Stimulated activated CD4-positive, alpha-beta T cell treated with anti-CD3 and anti-CD28 coated beads, Interleukin-2, amount 100 ng/mL, for 48 hours (primary cell): ENCODE measurements around the gene GALC.
"Not testable (repeated sequence)": the region's sequence is repeated elsewhere in the genome, so short reads cannot be mapped to it uniquely, and the experiment has no call there.

Experiments used
- DNase-seq, 2 donors: peaks; one replicate each; pipeline ENCODE4 v3.0.0-alpha.2; 2020

Gene GALC

GRCh38 chr14:87992718-87993628, at the start of gene GALC:
Gene GALC, minus strand, starts transcription at chr14:87993182. Its CDS starts 18 bp downstream, at chr14:87993164.
- peak; percentile 90 to 92 for DNase-seq

DNA sequence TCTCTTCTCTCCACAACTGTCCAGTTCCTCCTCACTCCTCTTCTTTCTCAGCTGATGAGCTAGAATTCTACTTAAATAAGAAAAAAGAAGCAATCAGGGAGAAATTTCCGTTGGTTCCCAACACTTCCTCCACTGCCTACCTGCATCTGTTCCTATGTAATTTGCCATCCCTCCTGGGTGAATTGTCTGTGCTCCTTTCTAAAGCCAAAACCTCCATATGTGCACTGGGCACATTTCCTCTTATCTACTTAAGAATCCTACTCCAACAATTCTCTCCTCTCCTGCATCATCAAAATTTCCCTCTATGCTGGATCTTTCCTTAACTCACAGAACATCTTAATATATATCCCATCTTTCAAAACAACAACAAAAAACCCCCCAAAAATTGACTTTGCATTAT, 47.2 kb upstream of the GALC start:
- DNase-seq = no peak

DNA sequence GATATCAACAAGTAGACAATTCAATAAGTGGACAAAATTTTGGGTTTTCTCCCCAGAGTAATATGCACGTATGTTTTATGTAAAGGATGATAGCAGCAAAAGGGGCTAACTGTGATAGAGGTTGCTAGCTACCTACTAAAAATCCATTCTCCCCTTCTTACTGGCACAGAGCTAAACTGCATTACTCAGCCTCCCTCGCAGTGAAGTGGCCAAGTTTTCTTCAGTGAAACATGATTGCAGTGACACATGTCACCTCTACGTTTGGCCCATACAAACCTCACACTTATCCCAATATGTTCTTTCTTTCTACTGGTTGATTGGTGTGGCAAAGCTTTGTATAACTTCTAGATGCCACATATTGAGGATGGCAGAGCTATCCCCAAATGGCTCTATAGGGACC, 46.2 kb upstream of the GALC start:
- no peak for DNase-seq

GRCh38 chr14:88037325-88037724, 44.3 kb upstream of the GALC start:
- DNase-seq = no peak

GRCh38 chr14:88036422-88036821, 43.4 kb upstream of the GALC start:
- DNase-seq = no peak

GRCh38 chr14:88034076-88034475, 41.1 kb upstream of the GALC start:
- DNase-seq = no peak

- DNase-seq = no peak
Measured at GRCh38 chr14:88032373-88032772, 39.4 kb upstream of the GALC start.

- DNase-seq = no peak
Measured at GRCh38 chr14:88030892-88031291, 37.9 kb upstream of the GALC start.

DNA sequence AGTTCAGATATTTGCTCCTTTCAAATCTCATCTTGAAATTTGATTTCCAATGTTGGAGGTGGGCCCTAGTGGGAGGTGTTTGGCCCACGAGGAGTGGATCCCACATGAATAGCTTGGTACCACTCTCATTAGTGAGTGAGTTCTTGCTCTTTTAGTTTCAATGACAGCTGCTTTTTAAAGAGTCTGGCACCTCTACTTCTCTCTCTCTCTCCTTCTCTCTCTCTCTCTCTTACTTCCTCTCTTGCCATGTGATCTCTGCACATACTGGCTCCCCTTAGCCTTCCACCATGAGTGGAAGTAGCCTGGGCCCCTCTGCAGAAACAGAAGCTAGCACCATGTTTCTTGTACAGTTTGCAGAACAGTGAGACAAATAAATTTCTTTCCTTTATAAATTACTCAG, 37.1 kb upstream of the GALC start:
- no peak for DNase-seq

DNA sequence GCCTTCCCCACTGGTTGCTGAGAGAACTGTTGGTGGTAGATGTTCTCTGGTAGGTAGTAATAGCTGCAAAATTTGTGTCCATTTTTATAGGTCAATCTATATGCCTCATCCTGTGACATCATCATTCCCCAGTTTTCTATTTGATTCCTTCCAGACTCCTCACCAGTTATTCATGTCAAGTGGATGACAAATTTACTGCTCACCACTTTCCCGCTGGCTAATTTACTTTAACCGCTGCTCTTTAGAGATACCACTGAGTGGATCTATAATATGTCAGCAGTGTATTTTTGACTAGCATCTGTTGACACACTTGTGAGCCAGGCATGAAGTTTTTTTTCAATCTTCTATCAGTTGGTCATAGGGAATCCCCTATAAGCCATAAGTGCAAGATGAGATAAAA, 36.5 kb upstream of the GALC start:
- DNase-seq = no peak

DNA sequence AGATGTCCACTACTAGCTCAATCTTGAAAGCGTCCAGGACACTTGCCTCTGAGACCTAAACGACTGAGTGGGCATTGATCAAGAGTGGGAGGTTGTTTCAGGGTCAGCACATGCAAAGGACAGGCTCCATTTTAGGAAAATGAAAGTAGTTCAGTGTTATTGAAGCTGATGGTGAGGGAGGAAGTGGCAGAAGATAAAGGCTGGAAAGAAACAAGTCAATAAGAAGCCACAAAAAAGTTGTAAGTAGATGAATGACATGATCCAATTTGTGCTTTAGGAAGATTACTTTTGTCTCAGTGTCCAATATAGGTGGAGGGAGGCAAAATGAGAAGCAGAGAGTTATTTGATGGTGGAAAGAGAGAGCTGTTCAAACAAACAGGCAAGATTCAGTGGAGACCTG, 33.9 kb upstream of the GALC start:
- DNase-seq = no peak

- no peak for DNase-seq
Measured at GRCh38 chr14:88025313-88025712, 32.3 kb upstream of the GALC start.

DNA sequence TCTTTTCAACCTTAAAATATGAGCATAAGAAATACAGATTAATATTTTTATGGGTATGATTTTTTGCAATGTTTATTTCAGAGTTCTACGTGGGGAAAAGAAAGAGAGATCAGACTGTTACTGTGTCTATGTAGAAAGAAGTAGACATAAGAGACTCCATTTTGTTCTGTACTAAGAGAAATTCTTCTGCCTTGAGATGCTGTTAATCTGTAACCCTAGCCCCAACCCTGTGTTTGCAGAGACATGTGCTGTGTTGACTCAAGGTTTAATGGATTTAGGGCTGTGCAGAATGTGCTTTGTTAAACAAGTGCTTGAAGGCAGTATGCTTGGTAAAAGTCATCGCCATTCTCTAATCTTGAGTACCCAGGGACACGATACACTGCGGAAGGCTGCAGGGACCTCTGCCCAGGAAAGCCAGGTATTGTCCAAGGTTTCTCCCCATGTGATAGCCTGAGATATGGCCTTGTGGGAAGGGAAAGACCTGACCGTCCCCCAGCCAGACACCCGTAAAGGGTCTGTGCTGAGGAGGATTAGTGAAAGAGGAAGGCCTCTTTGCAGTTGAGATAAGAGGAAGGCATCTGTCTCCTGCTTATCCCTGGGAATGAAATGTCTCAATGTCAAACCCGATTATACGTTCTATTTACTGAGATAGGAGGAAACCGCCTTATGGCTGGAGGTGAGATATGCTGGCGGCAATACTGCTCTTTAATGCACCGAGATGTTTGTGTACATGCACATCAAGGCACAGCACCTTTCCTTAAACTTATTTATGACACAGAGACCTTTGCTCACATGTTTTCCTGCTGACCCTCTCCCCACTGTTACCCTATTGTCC, 31.5 kb upstream of the GALC start:
- DNase-seq = not testable (repeated sequence)

- DNase-seq = no peak
Measured at GRCh38 chr14:88023658-88024187, 30.7 kb upstream of the GALC start.

- no peak for DNase-seq
Measured at GRCh38 chr14:88017535-88017934, 24.6 kb upstream of the GALC start.

DNA sequence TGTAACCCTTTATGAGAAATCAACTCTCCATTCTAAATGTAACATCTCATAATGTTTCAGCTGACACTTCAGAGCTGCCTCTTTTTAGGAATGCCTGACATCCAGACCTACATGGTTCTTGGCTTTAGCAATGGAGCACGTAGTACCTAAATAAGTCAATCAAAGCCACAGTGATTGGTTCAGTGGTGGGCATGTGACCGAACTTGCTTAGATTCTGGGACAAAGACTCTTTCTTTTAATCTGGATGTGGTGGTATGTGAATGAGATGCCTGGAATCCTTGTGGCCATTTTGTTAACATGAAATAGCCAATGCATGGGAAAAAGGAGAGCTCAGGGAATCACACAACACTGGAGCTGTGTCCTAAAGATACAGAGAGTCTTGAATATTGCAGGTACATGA, 23.8 kb upstream of the GALC start:
- DNase-seq = no peak

DNA sequence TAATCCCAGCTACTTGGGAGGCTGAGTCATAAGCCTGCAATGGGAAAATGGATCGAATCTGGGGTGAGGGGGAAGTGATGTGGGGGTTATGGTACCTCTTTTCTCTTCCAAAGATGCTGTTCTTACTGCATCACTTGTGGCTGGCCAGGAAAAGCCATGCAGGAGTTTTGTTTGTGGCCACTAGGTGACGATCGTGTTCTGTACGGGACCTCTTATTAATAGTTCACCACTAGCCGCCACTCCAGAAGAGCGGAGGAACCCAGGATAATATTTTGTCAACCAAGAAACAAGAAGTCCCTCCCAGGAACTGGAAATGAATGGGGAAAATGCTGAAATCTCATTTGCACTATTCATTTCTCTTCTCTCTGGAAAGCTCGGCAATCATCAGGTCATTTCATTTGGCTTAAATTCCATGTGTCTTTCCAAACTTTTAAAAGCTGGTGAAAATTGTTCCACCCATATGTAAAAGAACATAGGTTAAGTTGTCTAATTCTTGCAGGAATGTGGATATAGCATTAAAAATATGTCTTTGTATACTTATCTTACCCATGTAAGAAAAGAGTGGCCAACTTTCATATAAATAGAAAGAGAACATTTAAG, 20.9 kb upstream of the GALC start:
- DNase-seq = no peak

DNA sequence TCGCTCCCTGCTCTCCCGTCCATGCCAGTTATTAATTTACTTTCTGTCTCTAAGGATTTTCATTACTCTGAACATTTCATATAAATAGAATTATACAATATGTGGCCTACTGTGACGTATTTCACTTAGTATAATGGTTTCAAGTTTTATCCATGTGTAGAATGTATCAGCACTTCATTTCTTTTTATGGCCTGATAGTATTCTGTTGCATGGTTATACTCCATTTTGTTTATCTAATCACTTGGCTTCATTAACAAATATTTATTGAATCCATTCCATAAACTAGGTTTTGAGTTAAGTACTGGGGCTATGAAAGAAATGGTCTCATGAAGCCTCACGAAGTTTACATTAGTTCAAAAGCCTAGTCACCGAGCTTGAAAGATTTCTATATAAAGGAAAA, 19.5 kb upstream of the GALC start:
- DNase-seq = no peak

DNA sequence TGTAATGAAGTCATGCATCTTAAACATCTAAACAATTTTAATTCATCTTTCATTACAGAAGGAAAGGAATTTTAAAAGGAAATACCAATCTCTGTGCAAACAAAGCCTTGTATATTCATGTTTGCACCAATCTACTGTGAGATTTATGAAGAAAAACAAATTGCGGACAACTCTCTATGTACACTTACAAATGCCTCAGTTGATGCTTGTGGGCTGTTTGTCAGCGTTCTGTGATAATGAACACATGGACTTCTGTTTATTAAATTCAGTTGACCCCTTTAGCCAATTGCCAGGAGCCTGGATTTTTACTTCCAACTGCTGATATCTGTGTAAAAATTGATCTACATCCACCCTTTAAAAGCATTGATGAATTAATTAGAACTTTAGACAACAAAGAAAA, 17.3 kb upstream of the GALC start:
- no peak for DNase-seq

GRCh38 chr14:88009486-88009885, 16.5 kb upstream of the GALC start:
- no peak for DNase-seq

GRCh38 chr14:88008039-88008742, 15.2 kb upstream of the GALC start:
- DNase-seq = no peak

GRCh38 chr14:88007608-88008007, 14.6 kb upstream of the GALC start:
- no peak for DNase-seq
